C4-2B (cell line): Measurements from ENCODE around the gene COL9A3.

Experiments used
- CTCF ChIP-seq: fragments of 450-650 bp; conservative IDR thresholded peaks from 2 replicates; pipeline ENCODE4 v1.5.1; 2017; ENCODE audit warnings: mild to moderate bottlenecking
- ZFX ChIP-seq: fragments of 450-650 bp; IDR thresholded peaks from 2 replicates; pipeline ENCODE4 v1.6.1; 2017

DNA sequence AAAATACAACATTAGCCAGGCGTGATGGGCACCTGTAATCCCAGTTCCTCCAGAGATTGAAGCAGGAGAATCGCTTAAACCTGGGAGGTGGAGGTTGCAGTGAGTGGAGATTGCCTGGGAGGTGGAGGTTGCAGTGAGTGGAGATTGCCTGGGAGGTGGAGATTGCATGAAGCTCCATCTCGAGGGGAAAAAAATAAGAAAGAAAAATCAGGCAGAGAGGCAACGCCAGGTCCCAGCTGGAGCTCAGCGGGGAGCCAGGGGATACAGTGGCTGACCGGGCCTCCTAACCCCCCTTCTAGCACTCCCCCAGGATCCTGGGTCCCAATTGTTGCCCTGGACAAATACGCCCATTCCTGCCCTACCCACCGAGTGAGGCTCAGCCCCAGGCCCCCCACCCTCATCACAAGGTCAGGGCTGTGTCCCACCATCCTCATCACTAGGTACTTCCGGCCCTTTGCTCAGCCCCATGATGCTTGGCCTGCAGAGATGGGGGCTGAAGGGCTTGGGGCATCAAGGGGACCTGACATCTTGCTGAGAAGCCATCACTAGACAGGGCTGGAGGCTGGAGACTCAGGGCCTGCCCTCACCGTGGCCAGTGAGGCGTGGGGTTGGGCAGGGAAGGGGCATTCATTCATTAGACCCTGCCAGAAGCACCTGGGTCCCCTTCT lies 10.3 kb upstream of the COL9A3 start:
- TF ChIP-seq CTCF = no peak
- TF ChIP-seq ZFX = no peak
